GM21515 (cell line): ENCODE measurements around the gene BBS7.

Source experiments
- ATAC-seq: cut with Tn5 transposase; IDR thresholded peaks from one replicate; pipeline ENCODE4 v1.9.1; 2021; ENCODE audit not compliant: unreplicated experiment

The BBS7 gene

DNA sequence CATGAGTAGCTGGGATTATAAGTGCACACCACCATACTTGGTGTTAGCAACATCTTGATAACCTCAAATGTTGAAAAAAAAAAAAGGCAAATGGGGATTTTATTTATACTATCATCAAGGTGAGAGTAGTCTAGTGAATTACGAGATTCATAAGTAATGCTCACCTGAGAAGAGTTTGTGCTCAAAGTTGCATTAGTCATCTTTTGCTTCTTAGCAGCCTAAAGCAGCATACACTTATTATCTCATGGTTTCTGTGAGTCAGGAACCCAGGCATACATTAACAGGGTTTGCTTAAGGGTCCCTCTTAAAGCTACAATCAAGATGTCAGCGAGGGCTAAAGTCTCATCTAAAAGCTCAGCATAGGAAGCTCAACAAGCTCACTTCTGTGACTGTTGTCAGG lies 77.3 kb downstream of the BBS7 start:
- no peak for ATAC-seq

DNA sequence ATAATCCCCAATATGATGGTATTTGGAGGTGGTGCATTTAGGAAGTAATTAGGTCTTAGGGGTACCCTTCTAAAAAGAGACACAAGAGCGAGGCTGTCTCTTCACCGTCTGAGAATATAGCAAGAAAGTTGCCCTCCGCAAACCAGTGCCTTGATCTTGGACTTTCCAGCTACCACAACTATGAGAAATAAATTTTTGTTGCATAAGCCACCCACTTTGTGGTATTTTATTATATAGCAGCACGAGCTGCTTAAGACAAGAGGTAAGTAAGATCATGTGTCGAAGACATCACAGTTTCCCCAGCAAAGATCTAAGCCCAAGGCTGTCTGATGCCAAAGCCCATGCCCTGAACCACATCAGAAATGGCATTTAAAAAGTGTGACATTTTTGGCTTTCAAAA lies 78.8 kb downstream of the BBS7 start:
- no peak for ATAC-seq

DNA sequence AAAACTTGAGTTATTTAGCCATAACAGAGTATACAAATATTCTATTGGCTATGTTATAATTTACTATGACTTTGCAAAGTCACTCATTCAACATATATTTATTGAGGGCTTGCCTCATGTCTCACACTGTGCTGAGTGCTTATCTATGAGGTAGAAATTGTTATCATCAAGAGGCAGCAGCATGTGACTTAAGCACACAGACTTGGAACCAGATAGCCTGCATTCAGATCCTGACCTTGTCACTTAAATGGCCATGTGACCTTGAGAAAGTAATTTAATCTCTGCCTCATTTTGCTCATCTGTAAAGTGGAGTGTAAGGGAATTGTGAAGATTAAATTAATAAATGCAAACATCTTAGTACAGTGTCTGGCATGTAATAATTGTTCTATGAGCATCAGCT lies 79.3 kb downstream of the BBS7 start:
- no peak for ATAC-seq

DNA sequence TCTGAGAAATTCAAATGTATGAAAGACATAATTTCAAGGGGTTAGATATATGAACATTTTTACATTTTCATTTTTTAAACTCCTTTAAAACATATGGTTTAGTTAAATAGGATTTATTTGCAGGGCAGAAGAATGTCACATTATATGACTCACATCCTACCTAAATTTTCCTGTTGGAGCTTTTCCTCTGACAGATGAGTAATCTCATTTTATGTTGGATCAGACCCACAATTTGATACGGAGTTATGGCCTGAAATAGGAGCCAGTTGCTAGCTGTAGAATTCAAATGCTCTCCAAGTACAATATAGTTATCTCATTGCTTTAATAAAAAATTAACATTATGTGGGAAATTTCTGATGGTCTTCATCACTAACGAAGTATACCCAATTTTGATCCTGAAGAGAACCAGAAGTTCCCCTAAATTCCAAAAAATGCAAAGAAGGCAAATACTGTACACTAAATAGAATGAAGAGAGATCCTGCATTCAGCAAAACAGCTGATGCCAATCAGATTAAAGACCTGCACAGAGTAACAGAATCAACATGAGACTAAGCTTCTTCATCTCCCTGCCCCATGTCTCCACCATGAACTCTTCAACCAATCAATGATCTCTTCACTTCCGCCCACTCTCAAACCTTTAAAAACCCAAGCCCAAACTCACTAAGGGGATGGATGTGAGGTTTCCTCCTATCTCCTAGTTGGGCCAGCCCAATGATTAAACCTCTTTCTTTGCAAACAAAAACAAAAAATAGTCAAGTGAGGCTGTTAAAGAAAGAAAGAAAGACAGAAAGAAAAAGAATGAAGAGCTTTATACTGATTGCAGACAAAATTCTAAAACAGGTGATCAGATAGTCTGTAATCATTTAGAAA lies 80.1 kb downstream of the BBS7 start:
- no peak for ATAC-seq

DNA sequence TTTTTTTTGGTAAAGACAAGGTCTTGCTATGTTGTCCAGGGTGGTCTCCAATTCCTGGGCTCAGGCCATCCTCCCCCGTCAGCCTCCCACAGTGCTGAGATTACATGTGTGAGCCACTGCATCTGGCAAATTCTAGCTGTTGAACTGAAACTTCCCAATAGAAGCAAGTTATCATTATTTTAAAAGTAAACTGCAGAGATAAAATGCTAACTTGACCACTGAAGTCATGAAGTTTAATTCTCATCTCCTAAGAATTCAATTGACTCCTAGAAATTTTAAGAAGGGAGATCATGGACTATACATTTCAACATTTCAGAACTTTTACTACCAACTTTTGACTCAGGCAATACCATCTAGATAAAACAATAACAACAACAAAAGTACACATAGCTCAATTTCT lies 80.8 kb downstream of the BBS7 start:
- ATAC-seq: no peak

DNA sequence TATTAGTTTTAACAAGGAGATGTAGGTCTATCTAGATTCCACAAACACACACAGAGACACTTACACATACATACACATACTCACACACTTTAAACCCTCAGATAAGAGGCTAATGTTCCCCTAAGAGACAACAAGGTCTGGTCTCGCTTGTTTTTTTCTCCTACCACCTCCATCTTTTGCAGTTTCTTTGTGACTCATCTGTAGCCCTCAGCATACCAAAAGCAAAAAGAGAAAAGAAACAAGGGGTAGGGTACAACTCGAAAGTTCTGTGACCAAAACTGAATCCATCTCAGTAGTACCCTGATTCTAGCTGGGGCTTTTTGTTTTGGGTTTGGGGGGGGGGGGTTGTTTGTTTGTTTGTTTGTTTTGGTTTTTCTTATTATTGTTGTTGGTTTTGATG lies 81.4 kb downstream of the BBS7 start:
- ATAC-seq: peak; percentile 93

DNA sequence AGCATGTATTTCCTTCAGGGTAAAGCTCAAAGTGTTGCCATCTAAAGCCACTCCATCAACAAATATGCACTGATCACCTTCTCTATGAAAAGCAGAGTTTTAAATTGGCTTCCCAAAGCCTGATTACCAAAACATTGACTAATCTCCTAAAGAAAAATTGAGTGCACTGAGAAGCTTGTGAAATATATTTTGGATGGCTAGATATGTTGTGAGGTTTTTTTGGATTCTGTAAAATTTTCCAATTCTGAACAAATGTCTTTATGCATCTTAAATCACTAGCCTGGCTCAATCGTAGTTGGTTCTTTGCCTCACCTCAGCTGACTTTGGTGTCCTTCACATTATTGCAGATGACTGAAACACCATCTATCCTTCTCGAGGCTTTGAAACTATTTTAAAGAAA lies 84.1 kb downstream of the BBS7 start:
- no peak for ATAC-seq

DNA sequence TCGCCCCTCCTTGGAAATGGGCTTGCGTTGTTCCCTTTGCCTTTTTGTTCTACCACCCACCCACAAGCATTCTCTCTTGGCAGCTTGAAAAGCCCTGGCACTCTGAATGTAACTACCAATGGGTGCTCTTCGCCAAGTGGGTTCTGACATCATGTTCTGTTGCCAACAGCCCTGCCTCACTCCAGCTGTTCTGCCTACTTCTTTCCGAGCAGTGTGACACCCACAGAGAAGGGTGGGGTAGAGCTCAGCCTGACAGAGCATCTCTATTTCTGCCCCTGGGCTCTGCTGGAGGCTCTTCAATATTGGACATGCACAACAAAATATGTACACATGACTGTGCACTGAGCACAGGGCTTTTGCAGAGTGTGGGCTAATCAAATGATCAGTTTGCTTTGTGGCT lies 84.8 kb downstream of the BBS7 start:
- ATAC-seq: no peak

DNA sequence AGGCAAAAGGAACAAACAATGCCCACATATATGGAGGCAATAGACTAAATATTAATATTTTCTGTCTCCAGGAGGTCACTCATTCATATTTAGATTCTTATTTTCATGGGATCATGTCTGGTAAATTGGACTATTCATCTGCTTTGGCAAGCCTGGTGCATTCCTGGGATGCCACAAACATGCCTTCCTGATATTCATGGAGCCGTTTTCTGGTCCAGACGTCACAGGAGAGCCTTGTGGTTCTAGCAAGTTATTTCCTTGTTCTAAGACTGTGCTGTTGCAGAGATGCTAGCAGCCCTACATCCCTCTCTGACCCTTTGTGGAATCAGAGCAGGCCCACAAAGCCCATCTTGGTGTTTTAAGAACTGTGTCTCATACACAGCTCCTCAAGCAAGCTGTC lies 85.3 kb downstream of the BBS7 start:
- ATAC-seq: no peak

DNA sequence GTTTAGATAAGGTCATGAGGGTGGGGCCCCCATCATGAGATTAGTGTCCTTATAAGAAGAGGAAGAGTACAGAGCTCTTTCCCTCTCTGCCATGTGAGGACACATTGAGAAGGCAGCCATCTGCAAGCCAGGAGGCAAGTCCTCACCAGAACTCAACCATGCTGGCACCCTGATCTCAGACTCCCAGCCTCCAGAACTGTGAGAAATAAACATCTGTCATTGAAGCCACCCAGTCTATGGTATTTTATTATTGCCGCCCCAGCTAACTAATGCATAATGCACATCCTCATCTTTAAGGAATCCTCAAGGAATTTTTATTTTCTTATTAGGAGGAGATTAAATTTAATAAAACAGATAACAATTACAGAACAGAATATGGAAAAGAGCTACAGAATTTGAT lies 85.9 kb downstream of the BBS7 start:
- no peak for ATAC-seq

DNA sequence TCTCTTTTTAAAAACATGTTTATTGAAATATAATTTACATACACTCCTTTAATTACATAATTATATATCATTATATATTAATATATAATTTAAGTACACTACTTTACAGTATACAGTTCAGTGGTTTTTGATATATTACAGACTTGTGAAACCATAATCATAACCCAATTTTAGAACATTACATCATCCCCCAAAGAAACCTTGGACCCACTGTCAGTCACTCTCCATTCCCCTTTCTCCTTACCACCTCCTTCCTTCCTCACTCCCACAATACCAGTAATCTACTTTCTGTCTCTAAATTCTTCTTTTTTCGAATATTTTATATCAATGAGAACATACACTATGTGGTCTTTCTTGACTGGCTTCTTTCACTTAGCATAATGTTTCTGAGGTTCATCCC lies 87.1 kb downstream of the BBS7 start:
- no peak for ATAC-seq

DNA sequence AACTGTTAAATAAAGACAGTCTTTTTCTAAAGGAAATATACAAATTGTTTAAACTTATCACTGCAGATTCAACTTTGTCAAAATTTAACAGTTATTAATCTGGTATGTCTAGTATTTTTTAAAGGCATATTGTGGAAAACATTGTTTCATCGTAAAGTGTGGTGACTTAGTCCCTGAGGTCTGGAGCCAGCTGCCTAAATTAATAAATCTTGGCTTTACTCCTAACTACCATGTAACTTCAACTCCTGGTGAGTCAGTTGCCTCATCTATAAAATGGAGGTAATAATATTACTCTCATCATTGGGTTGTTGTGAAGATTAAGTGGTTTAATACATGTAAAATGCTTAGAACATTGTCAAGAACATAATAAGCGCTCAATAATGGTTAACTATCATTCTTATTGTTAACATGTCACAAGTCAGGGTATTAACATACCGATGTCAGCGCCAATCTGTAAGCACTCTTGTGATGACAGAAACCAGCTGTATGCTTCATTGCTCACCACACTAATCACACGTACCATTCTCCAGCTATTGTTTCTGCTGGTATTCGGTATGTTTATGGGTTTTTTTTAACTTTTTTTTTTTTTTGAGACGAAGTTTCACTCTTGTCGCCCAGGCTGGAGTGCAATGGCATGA lies 91.2 kb downstream of the BBS7 start:
- no peak for ATAC-seq

DNA sequence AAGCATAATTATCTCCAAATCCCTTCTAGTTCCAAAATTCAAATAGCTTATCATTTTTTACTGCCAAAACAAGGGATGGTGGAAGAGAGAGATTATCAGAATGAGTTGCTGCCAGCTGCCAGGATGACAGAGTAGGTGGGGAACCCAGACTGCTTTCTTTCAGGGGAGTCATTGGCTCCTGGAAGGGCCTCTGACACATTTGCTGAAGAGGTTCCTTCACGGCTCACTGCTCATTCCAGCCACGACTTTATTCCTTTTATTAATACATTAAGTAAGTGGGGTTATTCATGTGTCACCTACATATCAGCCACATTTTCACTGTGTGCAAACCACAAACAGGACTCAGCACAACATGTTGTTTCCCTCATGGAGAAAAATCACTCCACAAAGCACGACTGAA lies 92.6 kb downstream of the BBS7 start:
- no peak for ATAC-seq

DNA sequence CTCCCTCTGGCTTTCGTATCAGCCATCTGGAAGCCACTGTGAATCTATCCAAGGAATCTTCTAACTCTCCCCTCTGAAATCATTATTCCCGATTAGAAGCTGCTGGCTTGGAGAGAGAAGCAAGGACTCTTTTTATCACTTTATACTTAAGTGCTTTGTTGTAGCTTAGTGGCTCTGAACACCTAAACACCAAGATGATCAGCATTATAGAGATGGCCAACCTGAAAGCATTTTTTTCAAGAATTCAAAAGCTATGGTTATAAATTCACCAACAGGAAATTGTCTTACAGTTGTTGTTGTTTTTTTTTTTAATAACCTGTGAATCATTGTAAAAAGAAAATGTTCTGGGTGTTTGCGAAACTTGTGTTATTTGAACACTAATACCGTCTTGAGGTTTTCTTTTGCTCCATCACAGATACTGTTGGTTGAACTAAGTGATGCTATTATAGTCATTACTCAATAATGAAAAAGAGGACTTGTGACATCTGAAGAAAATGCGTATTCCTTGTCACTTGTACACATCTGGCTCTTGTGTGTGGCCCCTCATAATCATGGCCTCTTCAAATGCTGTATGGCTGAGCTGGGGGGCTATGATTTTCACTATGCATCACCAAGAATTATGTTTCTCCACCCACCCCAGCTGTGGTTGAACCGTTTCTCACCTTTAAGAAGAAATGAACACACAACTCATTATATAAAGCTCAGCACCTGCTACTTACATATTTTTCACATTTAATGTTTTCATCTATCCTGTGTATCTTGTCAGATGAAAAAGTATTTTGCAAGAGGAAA lies 93.5 kb downstream of the BBS7 start:
- no peak for ATAC-seq
